Hematopoietic multipotent progenitor cell treated with erythropoietin and hydrocortisone succinate and interleukin-3 and kit ligand, for 8 days (in vitro differentiated cells): ENCODE results near the gene FRMPD1.
"Not testable (repeated sequence)": the region's sequence is repeated elsewhere in the genome, so short reads cannot be mapped to it uniquely, and the experiment has no call there.

Experiments used
- DNase-seq: peaks from one replicate; pipeline ENCODE4 v3.0.0-alpha.2; 2015

FRMPD1 gene, protein sequence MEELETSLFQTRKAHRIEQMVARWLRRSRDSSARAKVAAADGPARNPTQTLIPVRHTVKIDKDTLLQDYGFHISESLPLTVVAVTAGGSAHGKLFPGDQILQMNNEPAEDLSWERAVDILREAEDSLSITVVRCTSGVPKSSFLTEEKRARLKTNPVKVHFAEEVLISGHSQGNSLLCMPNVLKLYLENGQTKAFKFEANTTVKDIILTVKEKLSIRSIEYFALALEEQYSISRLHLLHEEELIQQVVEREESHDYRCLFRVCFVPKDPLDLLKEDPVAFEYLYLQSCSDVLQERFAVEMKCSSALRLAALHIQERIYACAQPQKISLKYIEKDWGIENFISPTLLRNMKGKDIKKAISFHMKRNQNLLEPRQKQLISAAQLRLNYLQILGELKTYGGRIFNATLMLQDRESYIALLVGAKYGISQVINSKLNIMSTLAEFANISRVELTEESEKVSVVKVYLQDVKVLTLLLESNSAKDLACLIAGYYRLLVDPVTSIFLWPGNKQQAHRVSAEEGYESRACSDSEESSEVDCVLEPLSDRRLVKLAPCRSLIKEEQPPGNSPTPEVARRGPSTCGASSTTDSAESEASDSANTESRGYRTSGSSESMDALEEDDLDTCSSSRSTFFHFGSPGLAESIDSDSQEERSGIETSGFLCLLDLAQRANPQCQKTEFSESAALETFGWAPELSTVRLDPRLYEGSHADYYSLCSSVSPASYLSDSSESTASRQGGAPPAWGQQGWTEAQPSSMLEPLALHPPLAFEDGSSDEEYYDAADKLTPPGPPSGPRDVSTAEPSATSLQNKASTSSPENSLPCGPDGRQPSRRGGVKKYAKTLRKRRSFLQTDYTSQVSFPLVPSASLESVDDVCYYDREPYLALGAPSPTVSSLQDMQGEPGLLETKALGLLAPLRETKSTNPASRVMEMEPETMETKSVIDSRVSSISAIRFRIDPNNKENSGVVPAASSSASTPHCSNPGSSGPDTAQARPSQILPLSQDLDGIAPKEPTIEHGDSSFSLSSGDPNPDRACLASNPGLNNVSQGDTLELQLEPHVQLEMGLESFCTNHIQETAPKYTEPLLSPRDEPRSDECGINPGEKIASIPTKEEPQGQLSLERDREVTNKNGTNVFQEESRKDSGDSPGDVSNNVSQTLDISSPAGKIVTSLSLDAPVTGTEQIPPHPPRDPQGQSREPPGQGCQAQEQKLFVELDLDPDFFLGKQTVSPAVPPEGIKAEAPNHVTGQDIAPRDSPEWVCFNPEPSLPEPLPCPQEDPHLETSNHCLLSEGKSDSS (N-terminal part only)

DNA sequence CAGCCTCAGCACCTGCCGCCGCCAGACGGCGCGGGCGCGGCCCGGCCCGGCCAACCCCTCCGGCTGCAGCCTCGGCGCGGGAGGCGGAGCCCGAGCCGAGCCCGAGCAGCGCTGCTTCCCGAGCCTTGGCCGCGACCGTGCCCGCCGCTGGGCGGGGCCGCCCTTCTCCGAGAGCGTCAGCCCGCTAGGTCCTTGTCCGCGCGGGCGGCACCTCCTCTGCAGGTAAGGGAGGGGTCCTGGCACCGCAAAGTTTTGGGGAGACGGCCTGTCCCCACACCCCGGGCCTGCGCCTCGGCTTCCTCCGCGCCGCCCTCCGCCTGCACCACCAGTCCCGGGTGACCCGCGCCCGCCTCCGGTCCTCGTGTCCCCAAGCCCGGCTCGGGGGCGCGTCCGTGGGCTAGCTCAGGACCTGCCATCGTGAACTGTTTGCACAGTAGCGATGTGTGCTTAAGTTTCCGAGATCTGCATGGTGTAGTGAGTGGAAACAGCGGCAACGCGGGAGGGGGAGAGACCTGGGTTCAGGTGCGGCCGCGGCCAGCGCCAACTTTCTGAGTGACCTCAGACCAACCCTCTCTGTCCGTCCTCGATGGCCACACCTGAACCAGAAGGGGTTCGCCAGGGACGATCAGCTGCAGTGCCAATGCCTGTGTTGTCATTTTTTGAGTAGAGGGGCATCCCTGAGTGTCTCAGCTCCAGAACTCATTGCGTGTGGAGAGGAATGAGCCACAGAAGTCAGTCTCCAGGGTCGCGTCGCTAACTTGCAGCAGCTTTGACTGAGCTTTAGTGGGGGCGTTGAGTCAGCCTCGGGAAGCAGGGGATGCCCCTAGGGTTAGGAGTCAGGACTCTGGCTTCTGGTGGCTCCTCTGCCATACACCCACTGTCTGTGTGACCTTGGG is at the start of gene FRMPD1:
Gene FRMPD1, plus strand, starts transcription at position 82 of the 896 bp plus-strand sequence. CDS start 41,688 bp downstream, outside the sequence.
- peak; percentile 57 for DNase-seq

DNA sequence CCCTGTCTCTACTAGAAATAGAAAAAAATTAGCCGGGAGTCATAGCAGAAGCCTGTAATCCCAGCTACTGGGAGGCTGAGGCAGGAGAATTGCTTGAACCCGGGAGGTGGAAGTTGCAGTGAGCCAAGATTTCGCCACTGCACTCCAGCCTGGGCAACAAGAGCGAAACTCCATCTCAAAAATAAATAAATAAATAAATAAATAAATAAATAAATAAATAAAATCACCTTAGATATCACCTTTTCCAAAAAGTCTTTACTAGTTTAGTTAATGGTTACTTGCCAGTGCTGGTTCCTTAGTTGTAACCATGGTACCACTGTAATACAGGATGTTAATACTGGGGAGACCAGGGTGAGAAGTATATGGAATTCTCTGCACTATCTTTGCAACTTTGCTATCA is 48.7 kb upstream of the FRMPD1 start:
- not testable (repeated sequence) for DNase-seq

DNA sequence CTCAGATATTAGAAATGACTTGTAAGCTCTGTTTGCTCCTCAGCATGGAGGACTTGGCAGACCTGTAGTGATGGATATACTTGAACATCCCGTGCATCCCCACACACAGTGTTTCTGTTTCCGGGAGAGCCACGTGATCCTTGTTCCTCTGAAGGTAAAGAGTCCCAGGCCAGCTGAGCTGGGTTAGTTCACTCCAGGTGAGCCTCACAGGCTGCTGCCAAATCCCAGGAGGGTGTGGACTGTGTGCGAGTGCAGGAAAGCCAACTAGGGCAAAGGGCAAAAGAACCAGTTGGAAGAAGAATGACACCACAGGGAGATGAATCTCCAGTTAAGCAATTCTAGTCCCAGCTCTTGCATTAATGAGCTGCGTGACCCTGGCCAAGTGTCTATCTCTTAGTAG is 47.9 kb upstream of the FRMPD1 start:
- DNase-seq = no peak

DNA sequence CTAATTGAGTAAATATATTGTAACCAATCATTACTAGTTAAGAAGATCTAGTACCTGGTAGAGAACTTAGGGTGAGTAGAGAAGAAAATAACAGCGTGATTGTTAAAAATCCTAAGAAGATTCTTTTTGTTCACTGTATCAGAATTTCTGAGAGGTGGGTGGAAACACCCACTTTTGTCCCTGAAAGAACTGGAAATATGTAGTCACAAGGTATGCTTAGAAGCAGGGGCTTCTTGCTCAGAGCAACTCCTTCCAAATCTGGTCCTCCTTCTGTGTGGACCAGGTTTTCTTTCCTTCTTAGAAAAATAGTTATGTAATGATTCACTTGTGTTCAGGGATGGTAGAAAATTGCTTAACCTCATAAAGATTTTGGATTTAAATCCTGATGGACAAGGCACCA is 46.5 kb upstream of the FRMPD1 start:
- no peak for DNase-seq

DNA sequence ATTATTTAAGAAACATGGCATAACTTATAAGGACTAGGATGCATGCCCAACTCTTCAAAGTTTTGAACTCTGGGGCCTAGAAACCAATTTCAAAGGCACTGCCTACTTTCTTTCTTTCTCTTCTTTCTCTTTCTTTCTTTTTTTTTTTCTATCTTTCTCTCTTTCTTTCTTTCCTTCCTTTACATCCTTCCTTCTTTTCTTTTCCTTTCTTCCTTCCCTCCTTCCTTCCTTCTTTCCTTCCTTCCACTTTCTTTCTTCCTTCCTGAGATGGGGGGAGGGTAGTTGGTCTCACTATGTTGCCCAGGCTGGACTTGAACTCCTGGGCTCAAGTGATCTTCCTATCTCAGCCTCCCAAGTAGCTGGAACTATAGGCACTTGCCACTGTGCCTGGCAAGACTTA is 42.5 kb upstream of the FRMPD1 start:
- no peak for DNase-seq

DNA sequence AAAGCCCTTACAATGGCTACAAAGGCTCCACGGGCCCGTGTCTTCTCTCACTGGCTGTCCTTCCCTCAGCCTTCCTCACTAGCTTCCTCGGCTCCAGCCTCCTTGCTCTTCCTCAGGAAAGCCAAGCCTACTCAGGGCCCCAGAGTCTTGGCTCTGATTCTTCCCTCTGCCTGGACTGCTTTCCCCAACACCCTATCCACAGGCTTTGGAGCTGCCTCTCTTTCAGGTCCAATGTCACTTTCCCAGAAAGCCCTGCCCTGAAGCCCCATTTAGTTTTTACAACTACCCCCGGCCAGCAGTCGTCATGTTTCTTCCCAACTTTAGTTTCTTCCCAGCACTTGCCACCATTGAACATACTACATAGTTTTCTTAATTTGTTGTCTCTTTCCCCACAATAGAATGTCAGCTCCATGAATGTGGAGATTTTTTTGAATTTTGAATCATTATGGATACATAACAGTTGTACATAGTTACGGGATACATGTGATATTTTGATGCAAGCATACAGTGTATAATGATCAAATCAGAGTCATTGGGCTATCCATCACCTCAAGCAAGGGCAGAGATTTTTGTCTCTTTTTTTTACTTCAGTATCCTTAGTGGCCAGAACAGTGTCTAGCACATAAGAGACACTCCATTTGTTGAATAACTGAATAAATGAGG is 40.9 kb upstream of the FRMPD1 start:
- DNase-seq = no peak

DNA sequence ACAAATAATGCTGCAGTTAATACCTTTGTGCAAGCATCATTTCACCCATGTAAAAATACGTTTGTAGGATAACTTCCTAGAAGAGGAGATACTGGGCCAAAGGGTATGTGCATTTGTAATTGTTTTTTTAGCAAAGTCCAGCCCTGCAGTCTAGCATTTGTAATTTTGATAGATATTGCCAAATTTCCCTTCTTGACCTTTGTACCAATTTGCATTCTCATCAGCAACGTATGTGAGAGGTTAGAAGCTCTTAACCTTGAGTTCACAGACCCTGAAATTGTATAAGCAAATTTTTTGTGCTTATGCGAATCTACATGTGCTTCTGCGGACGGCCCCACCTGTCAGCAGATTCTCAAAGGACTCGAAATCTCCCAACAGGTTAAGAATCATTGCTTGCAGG is 39.7 kb upstream of the FRMPD1 start:
- no peak for DNase-seq

DNA sequence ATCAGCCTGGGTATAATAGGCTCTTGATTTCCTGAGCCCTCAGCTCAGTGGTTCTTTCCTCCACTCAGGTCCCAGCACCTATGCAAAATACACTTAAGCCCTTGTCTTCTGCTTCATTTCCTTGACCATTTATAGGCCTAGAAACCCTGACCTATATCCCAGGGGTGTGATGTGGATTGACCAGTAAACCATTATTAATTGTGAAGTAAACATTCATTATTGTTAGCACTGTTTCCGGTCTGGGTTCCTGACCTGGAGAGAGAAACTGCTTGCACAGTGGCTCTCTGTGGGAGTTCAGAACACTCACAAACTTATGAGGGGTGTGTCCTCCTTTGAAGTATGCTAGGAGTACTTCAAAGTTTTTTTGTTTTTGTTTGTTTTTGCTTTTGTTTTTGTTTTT is 38.8 kb upstream of the FRMPD1 start:
- no peak for DNase-seq

DNA sequence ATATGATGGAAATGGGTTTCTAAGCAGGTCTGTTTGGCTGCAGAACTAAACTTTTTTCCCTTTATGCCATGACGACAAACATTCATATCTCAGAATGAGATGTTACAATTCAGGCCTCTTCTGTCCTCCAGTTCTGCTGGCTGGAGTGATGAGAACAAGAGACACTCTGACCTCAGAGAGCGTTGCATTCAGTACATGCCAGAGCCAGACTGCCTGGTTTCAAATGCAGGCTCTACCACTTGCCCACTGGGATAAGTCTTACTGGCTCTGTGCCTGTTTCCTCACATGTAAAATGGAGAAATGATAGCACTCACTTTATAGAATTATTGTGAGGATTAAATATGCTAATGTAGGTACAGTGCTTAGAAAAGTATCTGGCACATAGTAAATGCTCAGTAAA is 33.6 kb upstream of the FRMPD1 start:
- no peak for DNase-seq

DNA sequence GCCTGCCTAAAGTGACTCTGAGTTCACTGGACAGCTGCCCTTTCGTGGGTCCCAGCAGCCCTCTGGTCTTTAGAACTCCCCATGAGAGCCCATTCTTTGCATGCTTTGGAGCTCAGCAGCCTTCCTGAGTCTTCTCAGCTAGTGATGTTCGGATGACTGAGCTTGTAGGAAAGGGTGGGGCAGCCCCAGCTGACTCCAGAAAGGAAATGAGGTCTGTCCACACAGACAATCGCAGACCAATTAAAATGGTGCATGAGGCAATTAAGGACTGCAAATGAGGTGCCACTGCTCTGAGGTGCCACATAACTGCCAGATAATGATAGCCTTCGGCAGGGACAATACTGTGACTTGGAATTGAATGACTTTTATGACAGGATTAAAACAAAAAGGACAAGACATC is 32.9 kb upstream of the FRMPD1 start:
- DNase-seq = no peak

DNA sequence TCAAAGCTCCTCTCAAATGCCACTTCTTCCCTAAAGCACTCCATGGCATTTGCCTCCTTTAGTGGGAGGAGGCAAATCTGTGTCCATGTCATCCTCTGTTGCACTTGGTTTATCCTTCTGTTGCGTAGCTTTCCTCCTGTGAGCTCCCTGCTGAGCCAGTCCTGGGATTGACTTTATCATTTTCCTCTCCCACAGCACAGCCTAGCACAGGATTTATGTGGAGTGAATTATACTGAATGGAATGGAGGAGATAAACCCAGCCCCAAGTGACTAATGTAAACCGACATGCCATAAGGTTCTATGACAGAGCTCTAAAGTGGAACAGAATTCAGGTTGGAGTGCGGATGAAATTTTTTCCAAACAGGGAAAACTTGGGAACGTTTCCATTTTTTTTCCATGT is 31.9 kb upstream of the FRMPD1 start:
- no peak for DNase-seq

DNA sequence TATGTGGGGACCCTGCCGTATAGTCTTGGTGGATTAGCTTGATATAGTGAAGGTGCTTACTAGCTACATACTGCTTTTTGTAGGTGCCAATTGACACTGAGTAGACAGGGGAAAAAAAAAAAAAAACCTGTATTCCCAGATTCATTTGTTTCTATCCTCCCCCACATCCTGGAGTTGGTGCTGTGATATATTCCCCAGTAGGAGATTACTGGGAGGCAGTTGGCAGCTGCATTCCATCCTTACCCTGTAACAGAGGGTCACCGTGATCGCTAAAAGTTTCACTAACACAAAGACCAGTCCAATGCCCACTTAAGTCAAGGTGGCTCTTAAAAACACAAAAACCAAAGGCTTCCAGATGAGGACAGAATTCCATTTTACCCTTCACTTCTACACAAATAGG is 30.9 kb upstream of the FRMPD1 start:
- DNase-seq = no peak

DNA sequence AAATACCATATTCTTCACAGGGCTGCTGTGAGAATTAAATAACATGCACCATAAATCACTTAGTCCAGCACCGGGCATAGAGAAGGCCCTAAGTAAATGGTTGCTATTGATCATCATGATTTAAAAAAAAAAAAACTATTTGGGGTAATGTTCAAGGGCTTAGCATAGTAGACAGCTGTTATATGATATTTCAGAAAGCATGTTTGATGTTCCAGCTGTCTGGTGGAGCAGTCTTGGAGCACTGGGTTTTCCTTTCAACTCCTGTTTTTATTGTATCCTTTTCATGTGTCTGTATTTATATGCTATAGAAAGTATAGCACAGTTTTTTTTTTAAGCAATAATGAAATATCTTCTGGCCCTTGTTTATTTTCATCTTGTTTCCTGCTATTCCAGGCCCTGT is 30.4 kb upstream of the FRMPD1 start:
- no peak for DNase-seq

DNA sequence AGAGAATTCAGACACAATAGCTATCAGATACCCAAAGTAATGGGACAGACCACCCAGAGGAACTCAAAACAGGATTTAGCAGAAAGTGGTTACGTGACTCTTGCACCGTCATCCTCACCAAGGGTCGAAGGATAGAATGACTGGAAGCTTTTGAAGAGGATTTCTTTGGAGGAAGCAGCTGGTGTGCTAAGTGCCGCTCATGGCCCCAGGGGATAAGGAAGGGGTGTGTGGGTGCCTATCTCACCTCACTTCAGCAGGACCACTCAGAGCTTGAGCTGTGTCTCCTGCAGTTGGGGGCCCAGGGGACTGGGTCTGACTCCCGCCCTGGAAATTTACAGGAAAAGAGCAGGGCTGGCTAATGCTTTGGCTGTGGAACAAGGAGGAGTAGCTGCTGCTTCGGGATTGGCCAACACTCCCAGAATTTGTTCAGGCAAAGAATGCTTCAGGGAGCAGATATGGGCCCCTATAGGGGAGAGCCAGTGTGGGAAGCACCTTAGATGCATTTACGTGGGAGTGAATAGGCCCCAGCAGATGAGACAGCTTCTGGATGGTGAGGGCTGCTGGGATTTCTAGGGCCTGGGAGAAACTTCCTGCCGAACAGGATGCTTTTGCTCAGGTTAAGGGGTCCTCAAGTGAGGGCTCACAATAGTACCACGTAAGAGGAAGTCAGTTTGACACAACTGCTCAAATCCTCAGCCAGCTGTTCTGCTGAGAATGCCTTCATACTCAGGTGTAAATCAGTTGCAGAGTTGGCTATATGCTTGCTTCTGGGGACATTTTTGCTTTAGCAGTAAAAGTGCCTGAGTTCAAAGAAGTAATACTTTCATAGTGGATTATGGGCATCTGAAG is 29.3 kb upstream of the FRMPD1 start:
- no peak for DNase-seq

DNA sequence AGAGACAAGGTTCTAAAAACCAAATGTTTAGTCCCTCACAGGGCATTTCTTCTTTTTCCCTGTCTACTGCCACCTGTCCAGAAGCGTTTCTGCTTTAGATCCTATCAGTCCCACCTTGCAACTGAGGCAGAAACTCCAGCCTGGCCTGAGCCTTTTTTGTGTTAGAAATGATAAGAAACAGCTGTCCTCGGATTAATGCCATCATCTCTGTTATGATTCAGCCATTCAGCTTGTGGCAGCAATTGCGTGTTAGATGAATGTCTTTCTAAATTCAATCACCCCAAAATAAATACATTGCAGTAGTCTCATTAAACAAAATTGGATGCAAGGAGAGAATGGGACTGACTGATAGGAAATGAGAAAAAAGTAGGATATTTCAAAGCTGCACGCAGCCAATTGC is 28.3 kb upstream of the FRMPD1 start:
- no peak for DNase-seq

DNA sequence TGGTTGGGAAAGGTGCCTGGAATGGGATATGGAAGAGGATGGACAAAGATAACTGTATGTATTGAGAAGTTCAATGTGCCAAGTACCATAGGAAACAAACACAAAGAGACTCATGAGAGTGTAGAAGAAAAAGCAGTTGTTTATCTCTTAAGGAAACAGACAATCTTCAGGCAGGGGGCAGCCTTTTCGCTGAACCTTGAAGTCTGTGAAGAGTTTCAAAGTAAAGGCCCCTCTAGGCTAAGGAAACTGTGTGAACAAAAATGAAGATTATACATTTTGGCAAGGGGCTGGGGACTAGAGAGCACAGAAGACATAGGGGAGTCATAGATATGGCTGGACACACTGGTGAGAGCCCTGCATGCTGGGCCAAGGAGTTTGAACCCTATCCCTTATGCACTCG is 27.5 kb upstream of the FRMPD1 start:
- no peak for DNase-seq

DNA sequence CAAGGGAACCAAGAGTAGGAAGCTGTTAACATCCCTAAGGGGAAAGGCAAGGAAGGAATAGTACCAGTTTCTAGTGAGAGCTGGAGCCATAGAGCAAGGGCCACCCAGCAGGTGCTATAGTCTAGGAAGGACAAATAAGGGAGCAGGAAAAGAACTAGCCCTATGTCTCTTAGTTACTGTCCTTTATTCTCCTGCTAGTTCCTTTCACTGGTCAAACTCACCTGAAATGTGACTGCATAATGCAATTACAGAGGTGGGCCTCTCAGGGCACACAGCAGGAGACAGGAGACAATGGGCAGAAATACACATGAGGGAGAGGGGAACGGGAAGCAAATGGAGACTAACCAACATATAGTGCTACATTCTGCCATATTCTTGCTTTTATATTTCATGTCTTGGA is 26.7 kb upstream of the FRMPD1 start:
- no peak for DNase-seq

DNA sequence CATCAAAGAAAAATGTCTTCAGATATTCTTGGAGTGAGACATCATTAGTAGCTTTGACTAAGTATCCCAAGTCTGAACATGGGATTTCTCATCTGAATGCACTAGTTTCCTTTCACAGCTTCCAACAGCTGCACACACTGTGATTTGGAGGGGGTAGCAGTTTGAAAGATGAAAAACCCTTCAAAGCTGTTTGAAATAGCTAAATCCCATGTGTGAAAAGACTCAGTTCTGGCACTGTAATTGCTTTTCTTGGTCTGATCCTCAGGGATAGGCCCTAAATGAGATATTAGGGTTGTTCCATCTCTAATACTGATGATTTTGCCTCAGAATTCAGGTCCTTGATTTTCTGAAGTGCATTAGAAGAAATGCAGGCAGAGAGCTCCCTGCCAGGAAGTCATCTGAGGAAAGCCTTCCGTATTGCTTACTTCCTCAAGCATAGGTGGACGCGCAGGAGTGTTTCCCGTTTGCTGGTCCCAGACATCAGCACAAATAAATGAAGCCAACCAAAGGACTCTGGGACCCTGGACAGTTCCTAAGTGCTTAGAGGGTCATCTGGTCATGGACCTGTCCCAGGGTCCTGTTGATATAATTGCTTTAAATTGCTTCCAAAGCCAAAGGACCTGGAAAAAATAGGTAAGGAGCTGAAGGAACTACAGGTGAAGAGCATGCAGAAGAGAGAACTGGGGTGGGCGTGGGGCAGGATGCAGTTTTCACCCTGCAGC is 25.6 kb upstream of the FRMPD1 start:
- no peak for DNase-seq

DNA sequence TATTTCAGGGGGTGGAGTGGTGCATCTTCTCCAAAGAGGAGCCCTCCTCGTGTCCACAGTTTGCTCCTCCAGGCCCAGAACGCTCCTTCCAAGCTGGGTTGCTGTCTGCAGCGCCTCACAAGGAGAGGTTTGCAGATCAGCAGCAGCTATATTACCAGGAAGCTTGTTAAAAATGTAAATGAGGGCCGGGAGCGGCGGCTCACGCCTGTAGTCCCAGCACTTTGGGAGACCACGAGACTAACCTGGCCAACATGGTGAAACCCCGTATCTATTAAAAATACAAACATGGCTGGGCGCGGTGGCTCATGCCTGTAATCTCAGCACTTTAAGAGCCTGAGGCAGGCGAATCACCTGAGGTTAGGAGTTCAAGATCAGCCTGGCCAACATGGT is 25.0 kb upstream of the FRMPD1 start:
- no peak for DNase-seq

DNA sequence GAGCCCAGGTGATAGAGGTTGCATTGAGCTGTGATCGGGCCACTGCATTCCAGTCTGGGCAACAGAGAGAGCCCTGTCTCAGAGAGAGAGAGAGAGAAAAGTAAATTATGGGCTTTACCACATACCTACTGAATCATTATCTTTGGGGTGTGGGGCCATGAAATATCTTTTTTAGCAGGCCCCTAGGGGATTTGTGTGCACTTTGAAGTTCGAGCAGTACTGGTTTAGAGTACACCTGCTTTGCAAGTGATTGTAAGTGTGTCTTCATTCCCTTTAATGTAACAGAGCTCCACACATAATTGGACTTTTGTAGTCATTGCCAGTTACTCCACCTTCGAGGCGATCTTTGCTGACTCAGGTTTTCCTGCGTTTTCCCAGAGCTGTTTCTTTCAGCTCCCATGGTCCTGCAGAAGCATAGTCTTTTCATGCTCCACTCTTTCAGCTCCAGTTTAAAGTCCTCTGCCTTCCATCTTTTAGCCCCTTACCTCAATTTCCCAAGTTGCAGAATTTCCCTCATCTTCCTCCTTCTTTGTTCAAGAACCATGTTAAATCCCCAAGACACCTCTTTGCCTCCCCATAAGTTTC is 24.0 kb upstream of the FRMPD1 start:
- DNase-seq = no peak
